ENCODE data around the gene RBM3. TPM values are rescaled to one million over a fixed set of nuclear protein-coding genes. Genes with fewer than 3 reads are reported as not detected.
A peak's percentile ranks its signal among the peaks of the same experiment; 100 is the strongest.

The RBM3 gene
- total RNA-seq, 1 donor from 2014 or later, result 130 TPM

- TF ChIP-seq EZH2phosphoT487 (IDR thresholded peaks at IDR 0.05), result no peak
- no peak for TF ChIP-seq EZH2 (IDR thresholded peaks at IDR 0.05)
- TF ChIP-seq, protein P1, sequence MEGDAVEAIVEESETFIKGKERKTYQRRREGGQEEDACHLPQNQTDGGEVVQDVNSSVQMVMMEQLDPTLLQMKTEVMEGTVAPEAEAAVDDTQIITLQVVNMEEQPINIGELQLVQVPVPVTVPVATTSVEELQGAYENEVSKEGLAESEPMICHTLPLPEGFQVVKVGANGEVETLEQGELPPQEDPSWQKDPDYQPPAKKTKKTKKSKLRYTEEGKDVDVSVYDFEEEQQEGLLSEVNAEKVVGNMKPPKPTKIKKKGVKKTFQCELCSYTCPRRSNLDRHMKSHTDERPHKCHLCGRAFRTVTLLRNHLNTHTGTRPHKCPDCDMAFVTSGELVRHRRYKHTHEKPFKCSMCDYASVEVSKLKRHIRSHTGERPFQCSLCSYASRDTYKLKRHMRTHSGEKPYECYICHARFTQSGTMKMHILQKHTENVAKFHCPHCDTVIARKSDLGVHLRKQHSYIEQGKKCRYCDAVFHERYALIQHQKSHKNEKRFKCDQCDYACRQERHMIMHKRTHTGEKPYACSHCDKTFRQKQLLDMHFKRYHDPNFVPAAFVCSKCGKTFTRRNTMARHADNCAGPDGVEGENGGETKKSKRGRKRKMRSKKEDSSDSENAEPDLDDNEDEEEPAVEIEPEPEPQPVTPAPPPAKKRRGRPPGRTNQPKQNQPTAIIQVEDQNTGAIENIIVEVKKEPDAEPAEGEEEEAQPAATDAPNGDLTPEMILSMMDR (IDR thresholded peaks at IDR 0.05), result no peak
- Mint-ChIP-seq H3K36me3 (no peaks in the 10 kb centered on the region), H3K4me3 (no peak overlapping the region), H3K27ac (no peak overlapping the region), H3K4me1 (peaks cover 3% of the 10 kb centered on the region), H3K27me3 (ENCODE audit: insufficient read depth, low read depth) (no peaks in the 10 kb centered on the region), H3K9me3 (peaks cover 5% of the 10 kb centered on the region)
- no peak for DNase-seq (ENCODE audit: low spot score)
- Histone ChIP-seq H3K36me3 (no peaks in the 10 kb centered on the region), H3K4me1 (no peaks in the 10 kb centered on the region), H4K20me1 (ENCODE audit: low read depth) (no peaks in the 10 kb centered on the region), H3F3A (ENCODE audit: low read depth) (no peaks in the 10 kb centered on the region), H3K27ac (no peak overlapping the region), H3K9me3 (ENCODE audit: low read depth) (no peaks in the 10 kb centered on the region), H3K27me3 (no peaks in the 10 kb centered on the region), H3K4me3 (no peak overlapping the region), H2AFZ (replicated peaks) (no peak overlapping the region), H3K4me2 (no peak overlapping the region), H3K79me2 (ENCODE audit: low read depth) (no peaks in the 10 kb centered on the region), H3K9ac (no peak overlapping the region)
Observed at GRCh38 chrX:48592971-48593370, 18.7 kb downstream of the RBM3 start.

GRCh38 chrX:48595929-48596328 lies 21.6 kb downstream of the RBM3 start:
- H3K4me2 ChIP-seq, result no peak overlapping the region
- H3K36me3 ChIP-seq, result no peaks in the 10 kb centered on the region
- peaks cover 7% of the 10 kb centered on the region for H3K4me1 Mint-ChIP-seq
- no peak overlapping the region for H3K27ac ChIP-seq
- no peaks in the 10 kb centered on the region for H4K20me1 ChIP-seq (ENCODE audit: low read depth)
- no peak overlapping the region for H3K27ac Mint-ChIP-seq
- H3K9me3 Mint-ChIP-seq, result peaks cover 8% of the 10 kb centered on the region
- H3K4me3 Mint-ChIP-seq, result no peak overlapping the region
- H3K36me3 Mint-ChIP-seq, result peaks cover 4% of the 10 kb centered on the region
- H3K27me3 Mint-ChIP-seq (ENCODE audit: insufficient read depth, low read depth), result peaks cover 3% of the 10 kb centered on the region
- DNase-seq (ENCODE audit: low spot score), result no peak
- no peaks in the 10 kb centered on the region for H3K27me3 ChIP-seq
- H3F3A ChIP-seq (ENCODE audit: low read depth), result no peaks in the 10 kb centered on the region
- TF ChIP-seq EZH2 (IDR thresholded peaks at IDR 0.05), result no peak
- TF ChIP-seq EZH2phosphoT487 (IDR thresholded peaks at IDR 0.05), result no peak
- TF ChIP-seq, protein P1 (IDR thresholded peaks at IDR 0.05), result no peak
- no peak overlapping the region for H2AFZ ChIP-seq (replicated peaks)
- no peaks in the 10 kb centered on the region for H3K4me1 ChIP-seq
- H3K79me2 ChIP-seq (ENCODE audit: low read depth), result no peaks in the 10 kb centered on the region
- no peaks in the 10 kb centered on the region for H3K9me3 ChIP-seq (ENCODE audit: low read depth)
- H3K4me3 ChIP-seq, result no peak overlapping the region
- H3K9ac ChIP-seq, result no peak overlapping the region

- no peaks in the 10 kb centered on the region for H3K9me3 ChIP-seq (ENCODE audit: low read depth)
- peak; percentile 85 for DNase-seq (ENCODE audit: low spot score)
- H3K4me3 ChIP-seq, result peak within 1 kb of the TSS; percentile 86
- Mint-ChIP-seq H3K27me3 (ENCODE audit: insufficient read depth, low read depth) (peaks cover 3% of the 10 kb centered on the region), H3K36me3 (peaks cover 4% of the 10 kb centered on the region), H3K4me1 (peaks cover 4% of the 10 kb centered on the region), H3K4me3 (peak within 1 kb of the TSS; percentile 95), H3K27ac (peak within 1 kb of the TSS; percentile 99), H3K9me3 (peaks cover 11% of the 10 kb centered on the region)
- H3F3A ChIP-seq (ENCODE audit: low read depth), result no peaks in the 10 kb centered on the region
- H3K27me3 ChIP-seq, result no peaks in the 10 kb centered on the region
- TF ChIP-seq, protein P1 (IDR thresholded peaks at IDR 0.05), result no peak
- TF ChIP-seq EZH2phosphoT487 (IDR thresholded peaks at IDR 0.05) (no peak), EZH2 (IDR thresholded peaks at IDR 0.05) (no peak)
- no peaks in the 10 kb centered on the region for H3K4me1 ChIP-seq
- H4K20me1 ChIP-seq (ENCODE audit: low read depth), result no peaks in the 10 kb centered on the region
- H3K79me2 ChIP-seq (ENCODE audit: low read depth), result no peaks in the 10 kb centered on the region
- peak within 1 kb of the TSS; percentile 74 for H3K4me2 ChIP-seq
- peak within 1 kb of the TSS; percentile 77 for H3K27ac ChIP-seq
- no peaks in the 10 kb centered on the region for H3K36me3 ChIP-seq
- H2AFZ ChIP-seq (replicated peaks), result peak within 1 kb of the TSS; percentile 89
- no peak within 1 kb of the TSS for H3K9ac ChIP-seq
Observed at GRCh38 chrX:48597353-48598264, 23.3 kb downstream of the RBM3 start, which contains the start of gene WDR13. Gene WDR13, plus strand, starts transcription at chrX:48597492. Its CDS starts 505 bp downstream, at chrX:48597997.

Measured in neural progenitor cell (in vitro differentiated cells).